ENCODE measurements around the gene MLST8. TPM values are rescaled to one million over a fixed set of nuclear protein-coding genes. Genes with fewer than 3 reads are reported as not detected.

The MLST8 gene
- total RNA-seq, 1 experiment from 2014 or later, result 58.7 TPM

- TF ChIP-seq POLR2AphosphoS5 (IDR thresholded peaks at IDR 0.05; ENCODE audit: low read depth, low read length) (peak; percentile 93), EGR1 (IDR thresholded peaks at IDR 0.05; ENCODE audit: low read depth) (peak; percentile 81), ZFX (IDR thresholded peaks at IDR 0.05) (peak; percentile 77; the same call in 1 of the 2 replicates), ELF1 (IDR thresholded peaks at IDR 0.05; ENCODE audit: borderline replicate concordance, low read depth) (no peak; the same call in 1 of the 2 replicates), JUND (IDR thresholded peaks at IDR 0.05) (no peak)
- TF ChIP-seq, protein P1, sequence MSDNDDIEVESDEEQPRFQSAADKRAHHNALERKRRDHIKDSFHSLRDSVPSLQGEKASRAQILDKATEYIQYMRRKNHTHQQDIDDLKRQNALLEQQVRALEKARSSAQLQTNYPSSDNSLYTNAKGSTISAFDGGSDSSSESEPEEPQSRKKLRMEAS (IDR thresholded peaks at IDR 0.05), result peak; percentile 77
These were observed 46.2 kb downstream of the MLST8 start, which contains the start of gene ECI1 (continued) for GRCh38 chr16:2251296-2252111.

DNA sequence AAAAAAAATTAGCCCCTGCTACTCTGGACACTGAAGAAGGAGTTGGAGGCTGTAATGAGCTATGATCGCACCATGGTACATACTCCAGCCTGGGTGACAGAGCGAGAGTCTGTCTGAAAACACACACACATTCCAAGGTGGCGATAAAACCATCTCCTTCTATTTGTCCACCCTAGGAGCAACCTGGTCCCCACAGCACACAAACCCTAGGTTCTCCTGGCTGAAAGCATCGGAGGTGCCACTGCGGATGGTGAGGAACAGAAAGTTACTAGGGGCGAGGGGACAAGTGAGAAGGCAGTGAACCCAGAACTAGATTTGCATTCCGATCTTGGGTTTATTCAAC, 47.5 kb downstream of the MLST8 start:
- intact Hi-C loops (cut with micrococcal nuclease), result loop anchor here (10.0 kb wide), 1 partner anchor 228 kb away; the partner anchor contains the start of gene NHERF2
- H3K9me3 ChIP-seq (ENCODE audit: control insufficient read depth in 1 of 2, insufficient read depth in 1 of 2, low read depth in 1 of 2, low read length in 2 of 2), result no peaks in the 10 kb centered on the region
- H3K27me3 ChIP-seq (ENCODE audit: insufficient read depth, low read length), result no peaks in the 10 kb centered on the region
- H2AFZ ChIP-seq (ENCODE audit: low read depth, low read length, poor library complexity, severe bottlenecking), result no peak overlapping the region
- RAD21 ChIA-PET (ENCODE audit: low non-redundant PET in 1 of 2, low total read pairs in 2 of 2, uncharacterized antibody in 2 of 2, unreplicated experiment in 2 of 2), result no interaction called here
- peaks cover 5% of the 10 kb centered on the region; the same call in 1 of the 2 replicates for H4K20me1 ChIP-seq (ENCODE audit: insufficient read depth)
- peak overlapping the region; percentile 89 for H3K27ac ChIP-seq (ENCODE audit: low read depth, low read length)
- no peak overlapping the region for H3K9ac ChIP-seq (ENCODE audit: low read length)
- DNase-seq (ENCODE audit: low read depth, low spot score), result no peak
- ATAC-seq, result no peak
- POLR2A ChIA-PET, result interaction anchor here (1.8 to 2.8 kb wide), 3 partner anchors 11 to 97 kb away, joined by 9 to 21 read pairs (median 17); partner anchors contain the start of genes PGP and TRAF7
- no peaks in the 10 kb centered on the region for H3K9me2 ChIP-seq (ENCODE audit: insufficient read depth)
- TF ChIP-seq EGR1 (IDR thresholded peaks at IDR 0.05; ENCODE audit: low read depth) (no peak), REST (IDR thresholded peaks at IDR 0.05; ENCODE audit: low read depth) (no peak), CEBPB (IDR thresholded peaks at IDR 0.05; ENCODE audit: low read depth) (no peak), ZFX (IDR thresholded peaks at IDR 0.05) (no peak), TCF7L2 (IDR thresholded peaks at IDR 0.05; ENCODE audit: borderline replicate concordance, extremely low read depth, insufficient read depth, insufficient read length) (no peak), RAD21 (IDR thresholded peaks at IDR 0.05; ENCODE audit: low read depth) (no peak), ELF1 (IDR thresholded peaks at IDR 0.05; ENCODE audit: borderline replicate concordance, low read depth) (no peak), YY1 (IDR thresholded peaks at IDR 0.05; ENCODE audit: extremely low read depth, insufficient replicate concordance, low read depth, low read length) (no peak), SIN3A (IDR thresholded peaks at IDR 0.05; ENCODE audit: low read depth) (no peak), JUND (IDR thresholded peaks at IDR 0.05) (no peak), POLR2A (IDR thresholded peaks at IDR 0.05; ENCODE audit: borderline replicate concordance, extremely low read depth, insufficient read depth, insufficient read length) (no peak), SRF (IDR thresholded peaks at IDR 0.05; ENCODE audit: low read depth) (no peak)
- TF ChIP-seq, protein P1 (IDR thresholded peaks at IDR 0.05), result no peak
- peaks cover 33 to 43% of the 10 kb centered on the region in 2 experiments for H3K36me3 ChIP-seq (ENCODE audit: control insufficient read depth in 1 of 2, insufficient read depth in 2 of 2, low read length in 2 of 2)
- H3K4me1 ChIP-seq (ENCODE audit: control insufficient read depth in 1 of 2, insufficient read depth in 2 of 2, low read length in 2 of 2), result peaks cover 15 to 31% of the 10 kb centered on the region in 2 experiments
- H3K4me3 ChIP-seq (replicated peaks in 1 of 2; ENCODE audit: low read depth in 1 of 2, low read length in 2 of 2), result no peak overlapping the region
- BruUV-seq (replicated peaks), result no TSS peak
- H3K79me2 ChIP-seq (ENCODE audit: insufficient read depth, low read length), result peaks cover 63% of the 10 kb centered on the region
- no peak overlapping the region for H3K4me2 ChIP-seq (ENCODE audit: low read length)
- CTCF ChIA-PET, result interaction anchor here (1.0 to 2.7 kb wide), 2 partner anchors 57 to 248 kb away, joined by 3 to 24 read pairs; partner anchors contain the start of gene CASKIN1
